OCI-LY3 (cell line): Measurements from ENCODE around the gene TRPC4AP.

ENCODE experiments used
- H2AFZ ChIP-seq: fragments of 200-600, 300-600 bp; shearing (Covaris generic); 2 replicates; pipeline ENCODE4 v1.6.0; 2014; ENCODE audit warnings: antibody characterized with exemption, low read depth, low read length
- H3K27ac ChIP-seq: fragments of 200-600, 300-600 bp; sonication (generic); 2 replicates; pipeline ENCODE4 v1.5.1; 2014; ENCODE audit warnings: mild to moderate bottlenecking, low read length, moderate library complexity, mixed read lengths
- H3K27me3 ChIP-seq: fragments of 200-600, 300-600 bp; sonication (generic); 2 replicates; pipeline ENCODE4 v1.6.1; 2014; ENCODE audit warnings: low read depth, low read length, mixed read lengths
- H3K36me3 ChIP-seq: fragments of 200-600, 300-600 bp; sonication (generic); replicated peaks from 2 replicates; pipeline ENCODE3; 2014; ENCODE audit warnings: low read depth, low read length, mixed read lengths
- H3K4me1 ChIP-seq: fragments of 300-600, 200-600 bp; sonication (generic); 2 replicates; pipeline ENCODE4 v1.6.1; 2014; ENCODE audit warnings: low read length, mixed read lengths
- H3K4me2 ChIP-seq: fragments of 200-600, 300-600 bp; sonication (generic); 2 replicates; pipeline ENCODE4 v1.6.1; 2014; ENCODE audit warnings: low read length, mixed read lengths
- H3K4me3 ChIP-seq: fragments of 300-600, 200-600 bp; sonication (generic); 2 replicates; pipeline ENCODE4 v1.5.1; 2014; ENCODE audit warnings: antibody characterized with exemption, mild to moderate bottlenecking, low read length, moderate library complexity
- H3K79me2 ChIP-seq: fragments of 300-600, 200-600 bp; shearing (Covaris generic); 2 replicates; pipeline ENCODE4 v1.6.1; 2014; ENCODE audit warnings: mild to moderate bottlenecking, low read length, mixed read lengths
- H3K9ac ChIP-seq: fragments of 300-600, 200-600 bp; shearing (Covaris generic); 2 replicates; pipeline ENCODE4 v1.6.0; 2014; ENCODE audit warnings: mild to moderate bottlenecking, low read length, moderate library complexity
- H3K9me3 ChIP-seq: fragments of 200-600, 300-600 bp; shearing (Covaris generic); 2 replicates; pipeline ENCODE4 v1.6.1; 2014; ENCODE audit warnings: low read length, mixed read lengths; ENCODE audit not compliant: insufficient read depth
- H4K20me1 ChIP-seq: fragments of 200-600, 300-600 bp; sonication (generic); 2 replicates; pipeline ENCODE4 v1.6.1; 2016; ENCODE audit warnings: low read length, mixed read lengths; ENCODE audit not compliant: insufficient read depth
- CTCF ChIP-seq: fragments of 200-600, 300-600 bp; sonication (generic); IDR thresholded peaks from 2 replicates; pipeline ENCODE4 v1.5.1; 2014; ENCODE audit warnings: antibody characterized with exemption, low read length, low read depth
- EZH2phosphoT487 ChIP-seq: fragments of 200-600 bp; shearing (Covaris generic); IDR thresholded peaks from 2 replicates; pipeline ENCODE4 v1.6.1; 2018; ENCODE audit warnings: antibody characterized with exemption, mixed run types, low read depth

Gene TRPC4AP

DNA sequence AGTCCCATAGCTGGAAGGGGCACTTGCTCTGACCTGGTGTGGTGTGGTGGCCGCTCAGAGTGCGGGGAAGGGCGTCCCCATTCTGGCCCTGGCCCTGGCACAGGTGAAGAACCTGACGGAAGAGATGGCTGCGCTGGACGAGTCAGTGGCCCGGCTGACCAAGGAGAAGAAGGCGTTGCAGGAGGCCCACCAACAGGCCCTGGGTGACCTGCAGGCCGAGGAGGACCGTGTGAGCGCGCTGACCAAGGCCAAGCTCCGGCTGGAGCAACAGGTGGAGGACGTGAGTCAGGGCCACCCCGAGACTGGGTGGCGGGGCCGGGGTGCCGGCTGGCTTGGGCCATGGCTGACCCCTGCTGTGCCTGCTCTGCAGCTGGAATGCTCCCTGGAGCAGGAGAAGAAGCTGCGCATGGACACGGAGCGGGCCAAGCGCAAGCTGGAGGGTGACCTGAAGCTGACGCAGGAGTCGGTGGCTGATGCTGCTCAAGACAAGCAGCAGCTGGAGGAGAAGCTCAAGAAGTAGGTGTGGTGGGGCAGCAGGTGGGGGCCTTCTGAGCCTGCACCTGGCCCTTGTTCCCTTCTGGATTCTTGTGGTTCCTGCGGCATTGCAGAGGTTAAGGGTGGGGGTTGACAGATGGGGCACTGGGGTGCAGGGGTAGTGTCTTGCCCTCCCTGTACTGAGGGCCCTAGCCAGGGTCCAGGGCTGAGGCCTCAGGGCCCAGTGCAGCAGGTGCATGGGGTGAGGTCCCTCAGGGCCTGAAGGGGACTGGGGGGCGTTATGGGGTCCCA lies 96.2 kb downstream of the TRPC4AP start:
- H3K27ac ChIP-seq: no peak overlapping the region
- H3K4me3 ChIP-seq: no peak overlapping the region
- no peak overlapping the region for H3K4me2 ChIP-seq
- no peak overlapping the region for H3K9ac ChIP-seq
- no peaks in the 10 kb centered on the region for H3K4me1 ChIP-seq
- no peak for TF ChIP-seq CTCF
- TF ChIP-seq EZH2phosphoT487: no peak
- peaks cover 36% of the 10 kb centered on the region for H3K36me3 ChIP-seq
- no peaks in the 10 kb centered on the region for H3K79me2 ChIP-seq
- no peak overlapping the region for H2AFZ ChIP-seq
- H4K20me1 ChIP-seq: no peaks in the 10 kb centered on the region
- H3K9me3 ChIP-seq: no peaks in the 10 kb centered on the region
- H3K27me3 ChIP-seq: no peaks in the 10 kb centered on the region

- H3K27me3 ChIP-seq: no peaks in the 10 kb centered on the region
- H3K79me2 ChIP-seq: no peaks in the 10 kb centered on the region
- H4K20me1 ChIP-seq: no peaks in the 10 kb centered on the region
- peaks cover 34% of the 10 kb centered on the region for H3K36me3 ChIP-seq
- no peaks in the 10 kb centered on the region for H3K9me3 ChIP-seq
- H3K4me3 ChIP-seq: no peak overlapping the region
- no peak overlapping the region for H2AFZ ChIP-seq
- TF ChIP-seq EZH2phosphoT487: no peak
- no peak for TF ChIP-seq CTCF
- H3K9ac ChIP-seq: no peak overlapping the region
- no peak overlapping the region for H3K4me2 ChIP-seq
- H3K27ac ChIP-seq: no peak overlapping the region
- no peaks in the 10 kb centered on the region for H3K4me1 ChIP-seq
These were observed 96.9 kb downstream of the TRPC4AP start for GRCh38 chr20:34995696-34996095.

DNA sequence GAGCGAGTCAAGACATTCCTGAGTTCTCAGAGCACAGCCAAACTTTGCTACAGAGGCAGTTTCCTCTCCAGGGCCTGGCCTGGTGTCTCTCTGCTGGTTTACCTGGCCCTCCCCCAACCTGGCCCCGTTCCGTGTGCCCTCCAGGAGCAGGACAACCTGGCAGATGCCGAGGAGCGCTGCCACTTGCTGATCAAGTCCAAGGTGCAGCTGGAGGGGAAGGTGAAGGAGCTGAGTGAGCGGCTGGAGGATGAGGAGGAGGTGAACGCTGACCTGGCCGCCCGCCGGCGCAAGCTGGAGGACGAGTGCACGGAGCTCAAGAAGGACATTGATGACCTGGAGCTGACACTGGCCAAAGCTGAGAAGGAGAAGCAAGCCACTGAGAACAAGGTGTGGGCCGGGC lies 97.4 kb downstream of the TRPC4AP start:
- H3K27ac ChIP-seq: no peak overlapping the region
- H3K79me2 ChIP-seq: no peaks in the 10 kb centered on the region
- H3K9me3 ChIP-seq: no peaks in the 10 kb centered on the region
- no peak overlapping the region for H3K4me2 ChIP-seq
- H3K4me1 ChIP-seq: no peaks in the 10 kb centered on the region
- H4K20me1 ChIP-seq: no peaks in the 10 kb centered on the region
- H3K27me3 ChIP-seq: no peaks in the 10 kb centered on the region
- peaks cover 31% of the 10 kb centered on the region for H3K36me3 ChIP-seq
- TF ChIP-seq CTCF (no peak), EZH2phosphoT487 (no peak)
- no peak overlapping the region for H2AFZ ChIP-seq
- H3K9ac ChIP-seq: no peak overlapping the region
- H3K4me3 ChIP-seq: no peak overlapping the region

GRCh38 chr20:34994509-34995131 lies 98.0 kb downstream of the TRPC4AP start:
- no peaks in the 10 kb centered on the region for H3K4me1 ChIP-seq
- no peak overlapping the region for H3K27ac ChIP-seq
- no peak overlapping the region for H3K4me3 ChIP-seq
- H2AFZ ChIP-seq: no peak overlapping the region
- H3K79me2 ChIP-seq: no peaks in the 10 kb centered on the region
- no peak overlapping the region for H3K4me2 ChIP-seq
- no peak overlapping the region for H3K9ac ChIP-seq
- H4K20me1 ChIP-seq: no peaks in the 10 kb centered on the region
- H3K9me3 ChIP-seq: no peaks in the 10 kb centered on the region
- H3K36me3 ChIP-seq: peaks cover 26% of the 10 kb centered on the region
- H3K27me3 ChIP-seq: no peaks in the 10 kb centered on the region
- TF ChIP-seq CTCF (no peak), EZH2phosphoT487 (no peak)
